Measurements from ENCODE around the gene ZNF224. TPM values are rescaled to one million over a fixed set of nuclear protein-coding genes. Genes with fewer than 3 reads are reported as not detected.

Gene ZNF224
- total RNA-seq, 4 donors from 2014 or later: 16.2 to 34.1 (median 28.4) TPM

DNA sequence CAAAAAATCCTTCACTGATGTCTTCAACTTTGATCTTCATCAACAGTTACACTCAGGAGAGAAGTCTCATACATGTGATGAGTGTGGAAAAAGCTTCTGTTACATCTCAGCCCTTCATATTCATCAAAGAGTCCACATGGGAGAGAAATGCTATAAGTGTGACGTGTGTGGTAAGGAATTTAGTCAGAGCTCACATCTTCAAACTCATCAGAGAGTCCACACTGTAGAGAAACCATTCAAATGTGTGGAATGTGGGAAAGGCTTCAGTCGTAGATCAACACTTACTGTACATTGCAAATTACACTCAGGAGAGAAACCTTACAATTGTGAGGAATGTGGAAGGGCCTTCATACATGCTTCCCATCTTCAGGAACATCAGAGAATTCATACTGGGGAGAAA is 62.3 kb downstream of the ZNF224 start:
- no peaks in the 10 kb centered on the region for H3K27me3 ChIP-seq
- peaks cover 12 to 74% (median 25%) of the 10 kb centered on the region in 3 donors for H3K36me3 ChIP-seq
- H3K9me3 ChIP-seq: peaks cover 5 to 98% (median 50%) of the 10 kb centered on the region in 4 donors
- no peak for TF ChIP-seq POLR2A (IDR thresholded peaks at IDR 0.05)
- TF ChIP-seq, protein P1, sequence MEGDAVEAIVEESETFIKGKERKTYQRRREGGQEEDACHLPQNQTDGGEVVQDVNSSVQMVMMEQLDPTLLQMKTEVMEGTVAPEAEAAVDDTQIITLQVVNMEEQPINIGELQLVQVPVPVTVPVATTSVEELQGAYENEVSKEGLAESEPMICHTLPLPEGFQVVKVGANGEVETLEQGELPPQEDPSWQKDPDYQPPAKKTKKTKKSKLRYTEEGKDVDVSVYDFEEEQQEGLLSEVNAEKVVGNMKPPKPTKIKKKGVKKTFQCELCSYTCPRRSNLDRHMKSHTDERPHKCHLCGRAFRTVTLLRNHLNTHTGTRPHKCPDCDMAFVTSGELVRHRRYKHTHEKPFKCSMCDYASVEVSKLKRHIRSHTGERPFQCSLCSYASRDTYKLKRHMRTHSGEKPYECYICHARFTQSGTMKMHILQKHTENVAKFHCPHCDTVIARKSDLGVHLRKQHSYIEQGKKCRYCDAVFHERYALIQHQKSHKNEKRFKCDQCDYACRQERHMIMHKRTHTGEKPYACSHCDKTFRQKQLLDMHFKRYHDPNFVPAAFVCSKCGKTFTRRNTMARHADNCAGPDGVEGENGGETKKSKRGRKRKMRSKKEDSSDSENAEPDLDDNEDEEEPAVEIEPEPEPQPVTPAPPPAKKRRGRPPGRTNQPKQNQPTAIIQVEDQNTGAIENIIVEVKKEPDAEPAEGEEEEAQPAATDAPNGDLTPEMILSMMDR (IDR thresholded peaks at IDR 0.05): no peak
- TF ChIP-seq EP300 (IDR thresholded peaks at IDR 0.05): no peak
- H3K4me1 ChIP-seq: no peaks in the 10 kb centered on the region
- H3K4me3 ChIP-seq: no peak overlapping the region
- WGBS, 2 donors: 95 to 96% methylated on average over 2 of the region's 2 CpGs
- no peak overlapping the region for H3K27ac ChIP-seq
- no peak for DNase-seq (ENCODE audit: low spot score in 2 of 2)

Small RNAs within 50 kb of the gene (small RNA-seq; reads per million reads assigned to genes)
- gene RNU6-902P: not detected

Other genes starting within 250 kb of the ZNF224 start
- gene ZNF404, start 210.4 kb upstream of the ZNF224 start, total RNA-seq: 1 to 10 TPM in 3 of 4 donors, under 1 TPM in 1; 0.90 to 3.7 (median 1.1) TPM
- 10 to 100 TPM in 3 of 4 donors, 1 to 10 TPM in 1; 8.7 to 26.9 (median 17.7) TPM for gene ZNF45, start 159.1 kb upstream of the ZNF224 start, total RNA-seq
- 1 to 10 TPM; 3.6 to 7.3 (median 6.5) TPM for gene ZNF221, start 143.1 kb upstream of the ZNF224 start, total RNA-seq
- 1 to 10 TPM; 4.2 to 7.2 (median 5.1) TPM for gene ZNF155, start 110.2 kb upstream of the ZNF224 start, total RNA-seq
- gene ZNF230, start 91.4 kb upstream of the ZNF224 start, total RNA-seq: 1 to 10 TPM; 3.9 to 5.3 (median 5.2) TPM
- gene ZNF222, start 69.0 kb upstream of the ZNF224 start, total RNA-seq: 1 to 10 TPM; 2.0 to 7.3 (median 2.1) TPM
- 1 to 10 TPM; 1.7 to 7.3 (median 5.3) TPM for gene ZNF223, start 42.3 kb upstream of the ZNF224 start, total RNA-seq
- gene ZNF284, start 22.2 kb upstream of the ZNF224 start, total RNA-seq: 1 to 10 TPM; 1.8 to 3.1 (median 2.0) TPM
- gene ZNF225, start 19.0 kb downstream of the ZNF224 start, total RNA-seq: 10 to 100 TPM in 1 of 4 donors, 1 to 10 TPM in 3; 1.8 to 10.1 (median 4.6) TPM
- gene ZNF234, start 47.2 kb downstream of the ZNF224 start, total RNA-seq: 1 to 10 TPM; 6.9 to 7.9 (median 7.1) TPM
- 10 to 100 TPM; 18.0 to 29.1 (median 23.3) TPM for gene ZNF226, start 70.7 kb downstream of the ZNF224 start, total RNA-seq
- gene ZNF227, start 118.2 kb downstream of the ZNF224 start, total RNA-seq: 10 to 100 TPM in 3 of 4 donors, 1 to 10 TPM in 1; 8.1 to 22.0 (median 14.3) TPM
- gene ZNF233, start 165.5 kb downstream of the ZNF224 start, total RNA-seq: 1 to 10 TPM in 1 of 4 donors, under 1 TPM in 2, not detected in 1; 0.44 to 1.2 (median 0.63) TPM
- 1 to 10 TPM; 5.5 to 9.8 (median 6.3) TPM for gene ZNF235, start 210.7 kb downstream of the ZNF224 start, total RNA-seq

Measured in tibial nerve (tissue), 4 donors.